ENCODE measurements around the gene NVL. TPM values are rescaled to one million over a fixed set of nuclear protein-coding genes. Genes with fewer than 3 reads are reported as not detected.
A peak's percentile ranks its signal among the peaks of the same experiment; 100 is the strongest.

Gene NVL
- total RNA-seq, 4 donors from 2014 or later, result 11.7 to 40.5 (median 15.4) TPM

GRCh38 chr1:224235813-224236493 is 94.0 kb downstream of the NVL start:
- ATAC-seq, result no peak
- WGBS, 2 donors (ENCODE audit: low coverage in 1 of 2), result 59 to 65% methylated on average over 1 to 2 of the region's 2 CpGs
- H3K36me3 ChIP-seq, result peaks cover 0 to 84% of the 10 kb centered on the region in 2 donors
- H3K27ac ChIP-seq, result no peak overlapping the region
- H3K27me3 ChIP-seq, result no peaks in the 10 kb centered on the region
- TF ChIP-seq CTCF (IDR thresholded peaks at IDR 0.05) (no peak), POLR2A (IDR thresholded peaks at IDR 0.05) (no peak), POLR2AphosphoS5 (IDR thresholded peaks at IDR 0.05) (no peak), EP300 (IDR thresholded peaks at IDR 0.05) (no peak)
- H3K4me3 ChIP-seq, result no peak overlapping the region
- H3K9me3 ChIP-seq, result no peaks in the 10 kb centered on the region
- H3K4me1 ChIP-seq, result no peaks in the 10 kb centered on the region

GRCh38 chr1:224234017-224234416 is 96.0 kb downstream of the NVL start:
- no peak for ATAC-seq
- no peak overlapping the region for H3K27ac ChIP-seq
- H3K4me3 ChIP-seq, result no peak overlapping the region
- peaks cover 0 to 91% of the 10 kb centered on the region in 2 donors for H3K36me3 ChIP-seq
- TF ChIP-seq POLR2AphosphoS5 (IDR thresholded peaks at IDR 0.05) (no peak), CTCF (IDR thresholded peaks at IDR 0.05) (no peak), POLR2A (IDR thresholded peaks at IDR 0.05) (no peak), EP300 (IDR thresholded peaks at IDR 0.05) (no peak)
- no peaks in the 10 kb centered on the region for H3K9me3 ChIP-seq
- no peaks in the 10 kb centered on the region for H3K27me3 ChIP-seq
- no peaks in the 10 kb centered on the region for H3K4me1 ChIP-seq

GRCh38 chr1:224226849-224227502 is 103.0 kb downstream of the NVL start:
- H3K27me3 ChIP-seq, result no peaks in the 10 kb centered on the region
- no peaks in the 10 kb centered on the region for H3K9me3 ChIP-seq
- no peak overlapping the region for H3K27ac ChIP-seq
- peaks cover 0 to 57% of the 10 kb centered on the region in 2 donors for H3K36me3 ChIP-seq
- ATAC-seq, result no peak
- WGBS, 2 donors (ENCODE audit: low coverage in 1 of 2), result 81 to 86% methylated on average over 3 to 6 of the region's 6 CpGs
- TF ChIP-seq EP300 (IDR thresholded peaks at IDR 0.05) (no peak), POLR2A (IDR thresholded peaks at IDR 0.05) (no peak), CTCF (IDR thresholded peaks at IDR 0.05) (no peak), POLR2AphosphoS5 (IDR thresholded peaks at IDR 0.05) (no peak)
- H3K4me3 ChIP-seq, result no peak overlapping the region
- peaks cover 0 to 19% (median 7%) of the 10 kb centered on the region in 3 donors for H3K4me1 ChIP-seq

GRCh38 chr1:224223819-224224714 is 105.9 kb downstream of the NVL start:
- Histone ChIP-seq H3K9me3 (no peaks in the 10 kb centered on the region), H3K36me3 (peaks cover 0 to 28% of the 10 kb centered on the region in 2 donors), H3K4me3 (peak overlapping the region in 1 of 2 donors; percentile 4), H3K4me1 (peaks cover 0 to 19% (median 7%) of the 10 kb centered on the region in 3 donors), H3K27me3 (no peaks in the 10 kb centered on the region), H3K27ac (peak overlapping the region; percentile 57 to 74 (median 70))
- WGBS, 2 donors (ENCODE audit: low coverage in 1 of 2), result 39 to 45% methylated on average over 12 of the region's 12 CpGs
- ATAC-seq, result peak; percentile 66
- no peak for TF ChIP-seq EP300 (IDR thresholded peaks at IDR 0.05)
- TF ChIP-seq POLR2AphosphoS5 (IDR thresholded peaks at IDR 0.05), result peak; percentile 71
- TF ChIP-seq POLR2A (IDR thresholded peaks at IDR 0.05), result no peak
- no peak for TF ChIP-seq CTCF (IDR thresholded peaks at IDR 0.05)

All from gastroesophageal sphincter (tissue), 4 donors.